ENCODE data around the gene MAPKBP1. TPM values are rescaled to one million over a fixed set of nuclear protein-coding genes. Genes with fewer than 3 reads are reported as not detected.

Gene MAPKBP1
- total and polyA plus RNA-seq, 2 of the 4 experiments (the other 2 are of a cell fraction) = 12.5 to 15.3 TPM

- no peak for TF ChIP-seq MXI1 (IDR thresholded peaks at IDR 0.05; ENCODE audit: borderline replicate concordance, low read depth, low read length)
These were observed 32.3 kb downstream of the MAPKBP1 start (continued) for GRCh38 chr15:41806291-41807181.

- Histone ChIP-seq H2AK9ac (replicated peaks; ENCODE audit: low read depth, low read length, poor library complexity) (peak overlapping the region; percentile 80), H3K4me2 (ENCODE audit: low read depth, low read length) (no peak overlapping the region), H2BK15ac (ENCODE audit: low read depth, low read length) (no peak overlapping the region), H3K4me1 (ENCODE audit: control insufficient read depth, insufficient read depth, low read length) (peaks cover 3% of the 10 kb centered on the region), H3K9ac (ENCODE audit: low read depth, low read length) (no peak overlapping the region), H4K8ac (ENCODE audit: low read depth in 2 of 2, low read length in 2 of 2) (no peak overlapping the region), H3K9me1 (ENCODE audit: insufficient read depth, low read length) (peaks cover 21% of the 10 kb centered on the region; the same call in 1 of the 2 replicates), H3K36me3 (ENCODE audit: control insufficient read depth, insufficient read depth, low read length) (peaks cover 12% of the 10 kb centered on the region; the same call in 1 of the 2 replicates), H4K5ac (ENCODE audit: low read depth, low read length) (no peak overlapping the region), H2AFZ (replicated peaks; ENCODE audit: low read length, poor library complexity) (no peak overlapping the region), H3K23ac (ENCODE audit: low read depth, low read length) (peak overlapping the region; percentile 59; the same call in 1 of the 2 replicates), H3K18ac (ENCODE audit: low read depth, low read length) (no peak overlapping the region), H3K4me3 (ENCODE audit: insufficient read depth, low read depth, low read length) (no peak overlapping the region), H2AK5ac (ENCODE audit: low read depth, low read length) (no peak overlapping the region), H3K27me3 (ENCODE audit: control insufficient read depth, insufficient read depth, low read length) (no peaks in the 10 kb centered on the region), H2BK120ac (ENCODE audit: low read depth, low read length) (peak overlapping the region; percentile 35; the same call in 1 of the 2 replicates), H3K4ac (ENCODE audit: low read depth, low read length) (peak overlapping the region; percentile 50; the same call in 1 of the 2 replicates), H4K91ac (ENCODE audit: insufficient read depth, low read depth, low read length) (no peak overlapping the region; the same call in 1 of the 2 replicates), H2BK5ac (ENCODE audit: low read depth, low read length, poor library complexity, severe bottlenecking) (no peak overlapping the region), H3K79me1 (ENCODE audit: low read depth in 1 of 2, low read length in 2 of 2) (peaks cover 22 to 58% of the 10 kb centered on the region in 2 experiments), H3K56ac (ENCODE audit: extremely low read depth, insufficient read depth, low read length) (no peak overlapping the region), H2BK20ac (ENCODE audit: low read depth, low read length) (no peak overlapping the region), H4K20me1 (ENCODE audit: insufficient read depth, low read length) (peaks cover 13% of the 10 kb centered on the region; the same call in 1 of the 2 replicates), H3K14ac (replicated peaks; ENCODE audit: low read depth, low read length) (peak overlapping the region; percentile 41; the same call in 1 of the 2 replicates), H3K27ac (ENCODE audit: insufficient read depth, low read length) (no peak overlapping the region), H3K9me3 (ENCODE audit: control insufficient read depth, insufficient read depth, low read length) (no peaks in the 10 kb centered on the region)
- ChIA-PET CTCF (interaction anchor here (1.0 to 4.5 kb wide), 2 partner anchors 32 to 36 kb away, joined by 3 to 54 read pairs; partner anchors contain the start of gene MAPKBP1), POLR2A (ENCODE audit: unreplicated experiment) (no interaction called here)
- no TSS peak for BruUV-seq (replicated peaks)
- WGBS, 2 experiments (ENCODE audit: extremely low coverage in 2 of 2, insufficient read length in 1 of 2) = no CpG with 5 or more reads among the region's 2 CpGs
- dilution Hi-C loops (cut with HindIII; ENCODE audit: low sequenced_read_pairs, unreplicated experiment) = no loop called here
- ATAC-seq (ENCODE audit: low read depth) (no peak), DNase-seq (peak; percentile 12)
- TF ChIP-seq, protein P1, sequence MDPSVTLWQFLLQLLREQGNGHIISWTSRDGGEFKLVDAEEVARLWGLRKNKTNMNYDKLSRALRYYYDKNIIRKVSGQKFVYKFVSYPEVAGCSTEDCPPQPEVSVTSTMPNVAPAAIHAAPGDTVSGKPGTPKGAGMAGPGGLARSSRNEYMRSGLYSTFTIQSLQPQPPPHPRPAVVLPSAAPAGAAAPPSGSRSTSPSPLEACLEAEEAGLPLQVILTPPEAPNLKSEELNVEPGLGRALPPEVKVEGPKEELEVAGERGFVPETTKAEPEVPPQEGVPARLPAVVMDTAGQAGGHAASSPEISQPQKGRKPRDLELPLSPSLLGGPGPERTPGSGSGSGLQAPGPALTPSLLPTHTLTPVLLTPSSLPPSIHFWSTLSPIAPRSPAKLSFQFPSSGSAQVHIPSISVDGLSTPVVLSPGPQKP (IDR thresholded peaks at IDR 0.05; ENCODE audit: borderline replicate concordance, low read depth, low read length) = no peak
- TF ChIP-seq MAFK (IDR thresholded peaks at IDR 0.05; ENCODE audit: low read depth, low read length) (no peak), CTCF (conservative IDR thresholded peaks at IDR 0.05; ENCODE audit: low read depth, low read length) (no peak), CEBPB (IDR thresholded peaks at IDR 0.05; ENCODE audit: low read depth, low read length) (no peak), BHLHE40 (IDR thresholded peaks at IDR 0.05; ENCODE audit: low read depth, low read length) (no peak), SMC3 (IDR thresholded peaks at IDR 0.05; ENCODE audit: low read depth, low read length) (no peak), MXI1 (IDR thresholded peaks at IDR 0.05; ENCODE audit: borderline replicate concordance, low read depth, low read length) (no peak), FOS (IDR thresholded peaks at IDR 0.05; ENCODE audit: low read depth, low read length) (no peak)
- TF ChIP-seq, protein P2, sequence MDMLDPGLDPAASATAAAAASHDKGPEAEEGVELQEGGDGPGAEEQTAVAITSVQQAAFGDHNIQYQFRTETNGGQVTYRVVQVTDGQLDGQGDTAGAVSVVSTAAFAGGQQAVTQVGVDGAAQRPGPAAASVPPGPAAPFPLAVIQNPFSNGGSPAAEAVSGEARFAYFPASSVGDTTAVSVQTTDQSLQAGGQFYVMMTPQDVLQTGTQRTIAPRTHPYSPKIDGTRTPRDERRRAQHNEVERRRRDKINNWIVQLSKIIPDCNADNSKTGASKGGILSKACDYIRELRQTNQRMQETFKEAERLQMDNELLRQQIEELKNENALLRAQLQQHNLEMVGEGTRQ (IDR thresholded peaks at IDR 0.05; ENCODE audit: low read depth, low read length) = no peak
- intact Hi-C loops (cut with micrococcal nuclease) = no loop called here
- in situ Hi-C loops (cut with MboI; ENCODE audit: low sequenced_read_pairs) = no loop called here
These were observed 34.8 kb downstream of the MAPKBP1 start for GRCh38 chr15:41809121-41809520.
